Heart left ventricle (tissue), 16 donors: ENCODE data around the gene AIG1. TPM values are rescaled to one million over a fixed set of nuclear protein-coding genes. Genes with fewer than 3 reads are reported as not detected.

Source experiments
- ATAC-seq, 4 donors: fragments of 200-7000 bp; cut with Tn5 transposase; one replicate each; pipeline ENCODE4 v1.9.1; 2020 to 2022; ENCODE audit warnings: moderate library complexity in 4 of 4, mild to moderate bottlenecking in 3 of 4, moderate number of reproducible peaks in 1 of 4
- DNase-seq, 5 donors: peaks; one replicate each; pipeline ENCODE4 v3.0.0-alpha.2; 2020
- H3K27ac ChIP-seq, 12 donors: fragments of 200-600 bp; sonication (generic) in 4 of 12; one replicate each; pipeline versions ENCODE4 v1.5.0 to v1.8.0; 2016 to 2022; ENCODE audit warnings: mild to moderate bottlenecking in 2 of 12
- H3K27me3 ChIP-seq, 9 donors: fragments of 200-600 bp; sonication (generic) in 2 of 9; one replicate each; pipeline versions ENCODE4 v1.5.1 to v1.8.0; 2016 to 2022; ENCODE audit warnings: mild to moderate bottlenecking in 3 of 9
- H3K36me3 ChIP-seq, 9 donors: fragments of 200-600 bp; sonication (generic) in 2 of 9; one replicate each; pipeline versions ENCODE4 v1.5.0 to v1.8.0; 2018 to 2022; ENCODE audit warnings: mild to moderate bottlenecking in 2 of 9
- H3K4me1 ChIP-seq, 12 donors: fragments of 200-600 bp; sonication (generic) in 4 of 12; one replicate each; pipeline versions ENCODE4 v1.5.0 to v1.8.0; 2016 to 2022; ENCODE audit warnings: mild to moderate bottlenecking in 3 of 12
- H3K4me3 ChIP-seq, 12 donors: fragments of 200-600 bp; sonication (generic) in 4 of 12; one replicate each; pipeline versions ENCODE4 v1.5.0 to v1.8.0; 2017 to 2022; ENCODE audit warnings: mild to moderate bottlenecking in 9 of 12, moderate library complexity in 4 of 12
- H3K9me3 ChIP-seq, 12 donors: fragments of 200-600 bp; sonication (generic) in 4 of 12; one replicate each; pipeline versions ENCODE4 v1.5.0 to v1.8.0; 2016 to 2022; ENCODE audit warnings: mild to moderate bottlenecking in 1 of 12
- CTCF ChIP-seq, 12 donors: fragments of 200-600 bp; sonication (generic) in 4 of 12; IDR thresholded peaks; one replicate each; pipeline versions ENCODE4 v1.5.0 to v1.8.0; 2018 to 2022; ENCODE audit warnings: antibody characterized with exemption in 12 of 12, mild to moderate bottlenecking in 5 of 12
- POLR2A ChIP-seq, 2 donors: fragments of 450-650 bp; IDR thresholded peaks; one replicate each; pipeline ENCODE4 v1.6.1; 2017; ENCODE audit warnings: antibody characterized with exemption in 2 of 2, mild to moderate bottlenecking in 2 of 2, moderate library complexity in 2 of 2
- WGBS, 4 donors: extraction: QIAGEN DNeasy Blood & Tissue Kit in 2 of 4; methylation state at CpG; one replicate each; pipeline versions ENCODE4 v1.1.5 to v1.1.7; 2013 to 2018; 5-methylcytosine and 5-hydroxymethylcytosine counted together
- intact Hi-C, 10 donors: fragments of 100-400 bp; cut with DNase I; formaldehyde crosslinking; loops; one replicate each; pipeline versions ENCODE4 v1.11.1 to v1.14.2; 2022
- polyA plus RNA-seq, 2 donors: library from polyadenylated mRNA; stranded (reverse); fragments of 200-250 nt; gene quantifications; one replicate each; pipeline ENCODE4 v1.2.3, GENCODE V29; 2013
- total RNA-seq, 9 donors: library from RNA; depleted of rRNA in 2 of 9; stranded (reverse); fragments of >200 nt in 2 of 9; fragmentation: NEBNext Ultra II Directional in 3 of 9; extraction: Animal tissue kit (Norgen Biotek cat#: 25700) in 3 of 9; gene quantifications; one replicate each; pipeline versions ENCODE4 v1.1.0 to v1.2.4, GENCODE V29; 2016 to 2023
- donor health status: ischemic (EF 13 %, LVEDD 7.1; RV severe dilation, severe dysfunction).
- donor health status: healthy with polysubstance abuse.
- donor health status: DM: no; HTN: yes; CAD: no.
- donor health status: DM: no; HTN: no; CAD: no.
- donor health status: ischemic (EF 25% LVEDD 6.9; RV normal size, moderate dysfunction).
- donor health status: ischemic (EF 25% LVEDD 5.7; RV mildly dilated, moderate dysfunction).
- donor health status: healthy.
- donor health status: DM: yes; HTN: yes; CAD: no.
- donor health status: ischemic (EF 35%, LVEDD 5.7; RV mildly dilated, moderate dysfunction).
- donor health status: nonischemic (EF 11% LVEDD 7.7; RV severe dilation, severe dysfunction).
- donor health status: DM: yes; HTN: yes; CAD: no.
- donor health status: PGD.
- donor health status: ischemic (EF 29% LVEDD 5.4; RV normal size, mild dysfunction).
- donor health status: nonischemic (EF 23%, LVEDD 6.1; RV moderate dilation, normal function).

The AIG1 gene
- total and polyA plus RNA-seq, 11 donors: 18.1 to 101 (median 64.0) TPM

GRCh38 chr6:143236151-143236798, 175.6 kb downstream of the AIG1 start:
- Histone ChIP-seq H3K36me3 (no peaks in the 10 kb centered on the region), H3K9me3 (no peaks in the 10 kb centered on the region), H3K27me3 (no peaks in the 10 kb centered on the region), H3K27ac (no peak overlapping the region), H3K4me1 (peaks cover 0 to 3% (median 0%) of the 10 kb centered on the region in 12 donors), H3K4me3 (no peak overlapping the region)
- intact Hi-C loops: loop anchor here in 3 of 10 donors (5.0 to 10.0 kb wide), 2 partner anchors 189 to 191 kb away; no protein-coding TSS in a partner anchor
- ATAC-seq (peak in 3 of 4 donors; percentile 66 to 71 (median 71)), DNase-seq (peak in 2 of 5 donors; percentile 29 to 36)
- 78 to 90% (median 84%) methylated on average over 16 of the region's 16 CpGs for WGBS, 4 donors
- TF ChIP-seq POLR2A (IDR thresholded peaks at IDR 0.05) (no peak), CTCF (IDR thresholded peaks at IDR 0.05) (no peak)

GRCh38 chr6:143238306-143238705, 177.6 kb downstream of the AIG1 start:
- Histone ChIP-seq H3K27me3 (no peaks in the 10 kb centered on the region), H3K9me3 (no peaks in the 10 kb centered on the region)
- DNase-seq: no peak

GRCh38 chr6:143241111-143241510, 180.4 kb downstream of the AIG1 start:
- intact Hi-C loops: no loop called here
- no peak for DNase-seq
- 76 to 84% (median 80%) methylated on average over 4 of the region's 4 CpGs for WGBS, 4 donors

More at GRCh38 chr6:143238306-143238705, 177.6 kb downstream of the AIG1 start:
- Histone ChIP-seq H3K4me3 (no peak overlapping the region), H3K4me1 (peaks cover 0 to 6% (median 0%) of the 10 kb centered on the region in 12 donors), H3K27ac (no peak overlapping the region), H3K36me3 (no peaks in the 10 kb centered on the region)
- intact Hi-C loops: loop anchor here in 3 of 10 donors (5.0 to 10.0 kb wide), 2 partner anchors 186 to 189 kb away; no protein-coding TSS in a partner anchor
- WGBS, 4 donors: 92 to 100% (median 96%) methylated on average over 1 of the region's 1 CpG
- no peak for TF ChIP-seq CTCF (IDR thresholded peaks at IDR 0.05)
- TF ChIP-seq POLR2A (IDR thresholded peaks at IDR 0.05): no peak
- no peak for ATAC-seq

More at GRCh38 chr6:143241111-143241510, 180.4 kb downstream of the AIG1 start:
- H3K27ac ChIP-seq: peak overlapping the region in 2 of 12 donors; percentile 1 to 6
- H3K9me3 ChIP-seq: no peaks in the 10 kb centered on the region
- H3K36me3 ChIP-seq: no peaks in the 10 kb centered on the region
- H3K27me3 ChIP-seq: no peaks in the 10 kb centered on the region
- ATAC-seq: peak in 1 of 4 donors; percentile 30
- no peak overlapping the region for H3K4me3 ChIP-seq
- TF ChIP-seq CTCF (IDR thresholded peaks at IDR 0.05): no peak
- TF ChIP-seq POLR2A (IDR thresholded peaks at IDR 0.05): no peak
- peaks cover 0 to 6% (median 0%) of the 10 kb centered on the region in 12 donors for H3K4me1 ChIP-seq
